CD4-positive, alpha-beta T cell treated with Interferon alpha-2 for 1 hour (primary cell): ENCODE data around the gene THAP4.

Experiments used
- DNase-seq, 2 donors: peaks; one replicate each; pipeline ENCODE4 v3.0.0-alpha.2; 2020 to 2022

The THAP4 gene

GRCh38 chr2:241562269-241562891 is 74.6 kb downstream of the THAP4 start:
- no peak for DNase-seq

DNA sequence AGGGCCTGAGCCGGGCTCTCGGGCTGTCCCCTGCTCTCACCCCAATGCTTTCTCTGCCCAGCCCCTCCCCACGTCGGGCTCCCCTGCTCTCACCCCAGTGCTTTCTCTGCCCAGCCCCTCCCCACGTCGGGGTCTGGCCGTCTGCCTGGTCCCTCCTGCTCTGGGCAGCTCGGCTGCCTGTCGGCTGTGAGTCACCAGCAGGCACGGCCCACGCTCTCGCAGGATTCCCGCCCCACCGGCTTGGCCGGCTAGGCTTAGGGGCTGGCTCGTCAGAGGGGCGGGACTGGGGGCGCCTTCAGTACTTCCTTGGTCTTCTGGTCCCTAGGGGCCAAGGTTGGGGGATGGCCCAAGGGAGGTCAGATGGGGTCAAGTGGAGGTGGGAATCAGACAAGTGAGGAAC is 75.1 kb downstream of the THAP4 start:
- DNase-seq, result no peak

DNA sequence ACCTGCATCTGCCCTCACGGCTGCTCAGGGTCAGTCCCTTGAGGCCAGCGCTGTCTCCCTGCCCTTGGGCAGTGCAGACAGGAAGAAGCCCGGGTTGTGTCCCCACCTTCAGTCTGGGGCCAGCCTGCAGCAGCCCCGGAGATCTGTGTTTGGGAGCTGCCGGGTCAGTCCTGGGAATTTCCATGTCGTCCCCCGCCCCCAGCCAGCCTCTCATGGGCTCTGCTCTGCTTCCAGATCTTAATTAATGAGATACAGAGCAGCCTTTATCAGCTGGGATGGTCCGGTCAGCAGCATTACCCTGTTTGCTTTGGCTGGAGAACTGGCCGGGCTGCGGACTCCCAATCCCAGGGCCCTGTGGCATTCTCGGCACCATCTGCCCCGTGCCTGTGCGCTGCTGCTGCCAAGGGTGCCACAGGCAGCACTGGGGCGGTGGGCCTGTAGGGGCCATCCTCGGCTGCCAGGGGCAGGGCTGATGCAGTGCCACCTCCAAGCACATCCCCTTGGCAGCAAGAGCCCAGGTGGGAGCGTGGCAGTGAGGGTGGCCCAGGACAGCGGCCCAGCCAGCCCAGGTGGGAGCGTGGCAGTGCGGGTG is 76.0 kb downstream of the THAP4 start:
- DNase-seq, result no peak

DNA sequence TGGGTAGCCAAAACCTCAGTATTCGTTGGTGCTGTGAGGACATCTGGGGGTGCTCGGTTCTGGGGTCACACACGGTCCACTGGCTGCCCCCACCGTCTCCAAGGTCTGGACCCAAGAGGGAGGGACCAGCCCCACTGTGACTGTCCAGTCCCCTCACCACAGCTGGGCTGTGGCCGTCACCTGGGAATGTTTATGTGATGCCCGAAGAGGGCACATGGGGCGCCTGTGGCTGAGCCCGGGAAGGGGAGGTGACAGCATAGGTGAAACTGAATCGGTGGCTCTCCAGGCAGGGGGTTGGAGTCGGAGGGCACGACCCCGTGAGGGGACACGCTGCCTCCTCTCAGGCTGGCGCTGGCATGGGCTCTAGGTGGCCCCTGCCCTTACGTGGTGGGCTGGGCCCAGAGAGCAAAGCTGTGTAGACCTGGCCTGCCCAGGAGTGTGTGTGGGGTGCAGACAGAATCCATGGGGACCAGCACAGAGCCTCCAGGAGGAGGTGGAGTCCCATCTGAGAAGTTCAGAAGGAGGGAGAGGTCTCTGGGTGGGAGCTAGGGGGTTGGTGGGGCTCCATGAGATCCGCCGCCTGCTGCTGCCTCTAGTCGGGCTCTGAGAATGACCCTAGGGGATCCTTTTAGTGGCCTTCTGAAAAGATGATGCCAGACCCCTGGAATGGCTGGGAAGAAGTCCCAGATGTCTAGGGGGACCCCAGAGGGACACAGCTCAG is 76.6 kb downstream of the THAP4 start:
- no peak for DNase-seq

- DNase-seq, result no peak
These were observed 77.4 kb downstream of the THAP4 start for GRCh38 chr2:241559323-241560161.

DNA sequence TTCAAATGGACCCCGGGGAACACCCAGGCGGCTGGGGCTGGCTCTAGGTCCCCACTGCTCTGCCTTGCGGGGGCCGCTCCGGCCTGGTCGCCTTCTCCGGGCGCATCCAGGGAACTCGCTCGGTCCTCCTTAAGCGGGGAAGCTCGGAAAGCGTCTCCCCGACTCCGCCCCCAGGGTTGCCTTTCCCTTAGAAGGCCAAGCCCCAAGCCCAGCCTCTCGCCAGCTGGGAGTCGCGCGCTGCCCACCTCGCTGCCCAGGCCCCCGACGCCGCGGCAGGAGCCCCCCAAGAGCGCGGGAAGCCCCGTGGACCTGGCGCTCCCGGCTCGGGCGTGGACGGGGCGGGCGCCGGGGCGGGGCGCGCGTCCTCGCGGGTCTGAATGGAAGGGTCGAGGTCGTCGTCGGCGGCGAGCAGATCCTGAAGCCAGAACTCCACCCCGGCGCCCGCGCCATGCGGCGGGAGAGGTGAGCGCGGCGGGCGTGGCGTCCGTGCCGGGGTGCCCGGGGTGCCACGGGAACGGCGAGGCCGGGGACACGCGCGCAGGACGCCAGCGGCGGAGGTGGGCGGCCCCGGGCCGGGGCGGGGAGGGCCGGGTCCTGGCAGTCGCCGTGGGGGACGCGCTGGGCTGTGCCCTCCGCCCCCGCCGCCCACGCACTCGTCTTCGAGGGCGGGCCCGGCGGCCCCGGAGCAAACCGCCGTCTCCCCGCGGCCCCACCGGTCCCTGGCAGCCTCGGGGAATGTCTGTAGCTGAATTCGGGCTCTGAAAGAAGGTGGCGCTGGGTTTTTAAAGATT is 78.2 kb downstream of the THAP4 start, which contains the start of gene BOK:
Gene BOK (plus strand): TSS at position 214 of the 791 bp plus-strand sequence. CDS start 739 bp downstream, outside the sequence.
- no peak for DNase-seq

DNA sequence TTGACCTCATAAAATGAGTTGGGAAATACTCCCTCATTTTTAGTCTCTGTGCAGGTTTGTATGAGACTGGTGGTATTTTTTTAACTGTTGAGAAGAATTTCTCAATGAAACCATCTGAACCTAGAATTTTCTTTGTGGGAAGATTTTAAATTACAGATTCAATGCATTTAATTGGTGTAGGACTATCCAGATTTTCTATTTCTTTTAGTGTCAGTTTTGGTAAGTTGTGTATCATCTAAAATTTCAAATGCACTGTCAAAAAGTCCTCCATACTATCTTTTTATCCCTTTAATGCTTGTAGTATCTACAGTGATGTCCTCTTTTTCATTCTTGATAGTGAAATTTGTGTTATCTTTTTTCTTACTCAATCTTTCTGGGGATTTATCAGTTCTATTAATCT is 80.2 kb downstream of the THAP4 start:
- DNase-seq, result no peak

DNA sequence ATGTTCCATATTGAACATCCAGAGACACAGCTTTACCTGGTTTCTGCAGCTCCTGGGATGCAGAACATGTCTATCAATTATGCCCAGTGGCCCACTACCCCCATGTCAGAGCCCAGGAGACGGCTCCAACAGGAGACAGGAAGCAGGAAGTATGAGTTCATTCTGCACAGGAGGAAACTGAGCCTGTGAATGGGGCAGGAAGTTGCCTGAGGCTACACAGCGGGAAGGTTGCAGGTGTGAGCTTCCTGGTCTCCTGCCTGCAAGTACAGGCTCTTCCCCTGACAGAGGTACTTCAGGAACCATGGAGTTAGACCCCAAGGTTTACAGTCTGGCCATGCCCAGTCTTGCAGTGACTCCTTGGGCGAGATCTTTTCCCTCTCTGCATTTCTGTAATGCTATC is 81.2 kb downstream of the THAP4 start:
- no peak for DNase-seq

GRCh38 chr2:241554610-241555322 is 82.2 kb downstream of the THAP4 start:
- DNase-seq, result no peak

- DNase-seq, result no peak
These were observed 83.0 kb downstream of the THAP4 start for GRCh38 chr2:241553981-241554380.

DNA sequence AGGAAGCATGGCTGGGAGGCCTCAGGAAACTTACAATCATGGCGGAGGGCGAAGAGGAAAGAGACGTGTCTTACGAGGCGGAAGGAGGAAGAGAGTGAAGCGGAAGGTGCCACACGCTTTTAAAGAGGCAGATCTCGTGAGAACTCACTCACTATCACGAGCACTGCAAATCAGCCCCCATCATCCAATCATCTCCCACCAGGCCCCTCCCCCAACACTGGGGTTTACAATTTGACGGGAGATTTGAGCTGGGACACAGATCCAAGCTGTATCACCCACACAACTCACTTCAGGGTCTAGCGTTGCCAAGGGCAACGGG is 83.5 kb downstream of the THAP4 start:
- DNase-seq, result no peak

DNA sequence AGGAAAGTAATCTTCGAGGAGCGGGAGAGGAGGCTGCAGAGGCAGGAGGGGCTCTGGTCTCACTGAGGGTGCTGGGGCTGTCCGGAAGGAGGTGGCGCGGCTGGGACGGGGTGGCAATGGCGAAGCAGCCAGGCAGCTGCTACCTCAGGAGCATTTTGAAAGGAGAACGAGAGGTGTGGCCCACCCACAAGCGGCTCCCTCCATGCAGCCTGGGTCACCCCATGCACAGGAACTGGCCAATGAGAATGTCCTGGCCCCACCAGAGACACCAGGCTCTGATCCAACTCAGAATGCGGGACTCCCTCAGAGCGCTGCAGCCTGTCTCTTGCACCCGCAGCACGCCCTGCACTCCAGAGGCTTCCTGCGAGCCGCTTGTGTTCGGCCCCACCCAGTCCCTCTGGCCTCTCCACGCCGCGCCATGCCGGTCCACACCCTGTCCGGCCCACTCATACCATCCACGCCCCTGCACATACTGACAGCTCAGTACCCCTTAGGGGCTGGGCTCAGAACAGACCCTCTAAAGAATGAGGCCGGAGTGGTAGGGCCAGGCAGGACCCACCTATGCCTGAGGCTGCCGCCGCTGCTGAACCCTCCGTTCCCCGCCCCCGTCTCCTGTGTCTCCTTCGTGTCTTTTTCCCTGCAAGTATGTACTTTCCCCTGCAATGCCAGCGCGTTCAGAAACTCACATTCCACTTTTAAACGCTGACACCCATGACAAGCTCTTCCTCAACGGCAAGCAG is 84.8 kb downstream of the THAP4 start:
- DNase-seq, result no peak

DNA sequence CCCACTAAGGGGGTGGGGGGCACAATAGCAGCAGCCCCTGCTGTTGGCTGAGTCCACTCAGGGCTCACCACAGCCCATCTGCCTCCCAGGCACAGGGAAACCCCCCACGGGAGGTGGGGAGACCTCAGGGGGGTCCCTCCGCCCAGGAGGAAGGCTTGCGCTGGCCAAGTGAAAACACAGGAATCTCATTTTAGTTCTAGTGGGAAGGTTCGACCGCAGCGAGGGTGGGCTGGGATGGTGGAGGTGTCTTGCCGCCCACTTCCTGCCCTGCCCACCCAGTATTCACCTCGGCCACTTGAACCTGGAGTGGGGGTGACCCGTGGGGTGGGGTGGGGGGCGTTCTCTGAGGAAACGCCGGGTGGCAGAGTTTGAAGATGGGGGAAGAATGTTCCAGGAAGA is 85.4 kb downstream of the THAP4 start:
- DNase-seq, result no peak

DNA sequence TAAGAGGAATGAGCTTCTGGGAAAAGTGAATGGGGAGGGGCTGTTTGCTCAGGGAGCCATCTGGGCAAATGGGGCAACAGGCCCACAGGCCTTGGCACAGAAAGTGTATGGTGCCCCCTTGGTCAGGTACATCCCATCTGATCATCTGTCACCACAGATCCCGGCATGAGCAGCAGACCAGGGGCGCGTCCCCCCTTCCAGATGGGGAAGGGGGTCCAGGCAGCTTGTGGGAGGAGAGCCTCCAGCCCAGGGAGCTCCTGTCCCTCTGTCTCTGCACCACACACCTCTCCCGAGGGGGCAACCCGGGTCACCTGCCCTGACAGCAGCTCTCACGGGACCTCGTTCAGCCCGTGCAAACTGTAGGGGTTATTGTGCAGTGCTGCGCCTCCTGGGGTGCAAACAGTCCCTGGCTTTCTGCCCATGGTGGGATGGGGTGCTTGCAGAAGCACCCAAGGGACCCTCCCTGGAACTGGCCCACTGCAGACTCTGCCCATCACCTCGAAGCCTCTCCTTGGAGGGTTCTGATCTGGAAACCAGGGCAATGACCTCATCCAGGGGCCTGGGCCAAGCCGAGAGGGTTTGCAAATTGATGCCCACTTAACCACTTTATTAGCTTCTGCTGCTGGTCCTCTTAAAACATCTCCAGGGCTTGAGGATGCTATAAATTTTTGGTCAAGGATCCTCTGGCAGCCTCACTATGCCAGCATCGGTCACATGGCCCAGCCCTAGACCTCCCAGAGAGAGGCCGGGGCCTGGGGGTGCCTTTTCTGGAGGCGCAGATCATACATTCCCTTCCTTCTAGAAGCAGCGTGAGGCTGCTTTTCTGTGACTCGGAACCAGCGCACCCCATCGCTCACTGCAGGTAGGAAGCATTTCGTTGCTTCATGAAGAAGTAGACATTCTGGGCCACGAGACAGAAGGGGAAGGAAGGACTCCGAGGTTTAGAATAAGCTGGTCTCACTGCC is 86.1 kb downstream of the THAP4 start:
- no peak for DNase-seq

DNA sequence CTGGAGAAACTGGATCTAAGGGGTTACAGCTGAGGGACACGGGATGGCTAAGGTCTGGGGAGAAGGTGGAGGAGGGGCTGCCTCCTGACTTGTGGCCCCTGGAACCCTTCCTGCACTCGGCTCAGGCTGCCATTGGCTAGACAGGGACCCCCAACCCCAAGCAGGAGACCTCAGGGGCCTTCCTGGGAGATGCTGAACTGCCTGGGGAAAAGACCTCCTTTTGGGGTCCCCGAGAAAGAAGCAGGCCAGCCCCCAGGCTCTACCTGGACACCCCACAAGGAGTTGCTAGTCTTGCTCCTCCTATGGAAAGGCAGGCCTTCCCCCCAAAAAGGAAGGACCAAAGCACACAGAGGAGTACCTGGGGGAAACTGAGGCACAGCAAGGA is 88.5 kb downstream of the THAP4 start:
- no peak for DNase-seq

GRCh38 chr2:241547781-241548450 is 89.0 kb downstream of the THAP4 start:
- DNase-seq, result no peak

GRCh38 chr2:241546771-241547498 is 90.0 kb downstream of the THAP4 start:
- DNase-seq, result no peak
